RPMI7951 (cell line): Measurements from ENCODE around the gene UBE2E2. TPM values are rescaled to one million over a fixed set of nuclear protein-coding genes. Genes with fewer than 3 reads are reported as not detected.

Source experiments
- DNase-seq: peaks from one replicate; pipeline ENCODE4 v3.0.0-alpha.2; 2012; ENCODE audit warnings: low read depth
- total RNA-seq: library from RNA; depleted of rRNA; stranded (reverse); fragments of >200 nt; shearing (Covaris generic); gene quantifications from 2 replicates; pipeline ENCODE4 v1.2.3, GENCODE V29; 2014

The UBE2E2 gene
- total RNA-seq, 1 experiment from 2014 or later, result 91.9 TPM

- no peak for DNase-seq
Observed at GRCh38 chr3:23193831-23194230, 9.3 kb upstream of the UBE2E2 start.

DNA sequence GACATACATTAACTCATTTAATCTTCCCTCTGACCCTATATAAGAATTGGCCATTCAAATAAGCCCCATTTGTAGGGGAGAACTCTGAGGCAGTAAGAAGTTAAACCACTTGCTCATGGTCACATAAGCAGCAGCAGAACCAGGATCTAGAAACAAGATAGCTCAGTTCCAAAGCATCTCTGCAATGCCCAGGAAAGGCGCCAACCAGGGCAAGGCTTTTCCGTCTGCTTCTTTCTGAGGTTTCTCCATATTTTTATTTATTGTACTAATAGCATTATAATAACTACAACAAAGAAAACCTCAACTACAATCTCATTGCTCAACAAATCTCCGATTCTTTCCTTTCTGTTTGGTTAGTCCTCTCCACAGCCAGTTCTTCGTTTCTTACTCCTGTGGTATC is 4.3 kb upstream of the UBE2E2 start:
- DNase-seq, result no peak

GRCh38 chr3:23199649-23200048 is 3.5 kb upstream of the UBE2E2 start:
- no peak for DNase-seq

DNA sequence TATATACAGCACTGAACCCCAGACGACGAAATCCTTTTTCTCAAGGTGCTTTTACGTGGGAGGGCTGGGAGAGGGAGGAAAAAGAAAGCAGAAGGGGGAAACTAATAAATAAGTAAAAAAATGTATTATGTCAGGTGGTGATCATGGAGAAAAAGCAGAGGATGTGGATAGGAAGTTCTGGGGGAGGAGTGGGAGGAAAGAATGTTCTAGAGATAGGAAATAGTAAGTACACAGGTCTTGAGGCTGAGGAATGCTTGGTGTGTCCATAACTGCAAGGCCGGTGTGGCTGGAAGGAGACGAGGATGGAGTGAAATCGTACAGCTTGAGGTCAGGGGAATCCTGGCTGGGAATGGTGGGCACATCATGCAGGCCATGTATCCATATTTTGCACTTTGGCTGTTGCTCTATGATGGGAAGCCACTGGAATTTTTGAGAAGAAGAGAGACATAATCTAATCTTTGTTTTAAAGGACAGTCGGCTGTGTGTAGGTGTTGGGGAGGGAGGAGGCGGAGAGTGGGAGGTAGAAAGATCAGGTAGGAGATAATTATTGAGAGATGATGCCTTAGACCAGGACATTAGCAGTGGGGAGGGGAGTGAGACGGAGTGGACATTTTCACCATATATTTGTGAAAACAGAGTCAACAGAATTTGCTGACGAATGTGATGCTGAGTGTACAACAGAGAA is 1.8 kb upstream of the UBE2E2 start:
- DNase-seq, result no peak

GRCh38 chr3:23202203-23202920 is 765 bp upstream of the UBE2E2 start:
- peak; percentile 40 for DNase-seq

DNA sequence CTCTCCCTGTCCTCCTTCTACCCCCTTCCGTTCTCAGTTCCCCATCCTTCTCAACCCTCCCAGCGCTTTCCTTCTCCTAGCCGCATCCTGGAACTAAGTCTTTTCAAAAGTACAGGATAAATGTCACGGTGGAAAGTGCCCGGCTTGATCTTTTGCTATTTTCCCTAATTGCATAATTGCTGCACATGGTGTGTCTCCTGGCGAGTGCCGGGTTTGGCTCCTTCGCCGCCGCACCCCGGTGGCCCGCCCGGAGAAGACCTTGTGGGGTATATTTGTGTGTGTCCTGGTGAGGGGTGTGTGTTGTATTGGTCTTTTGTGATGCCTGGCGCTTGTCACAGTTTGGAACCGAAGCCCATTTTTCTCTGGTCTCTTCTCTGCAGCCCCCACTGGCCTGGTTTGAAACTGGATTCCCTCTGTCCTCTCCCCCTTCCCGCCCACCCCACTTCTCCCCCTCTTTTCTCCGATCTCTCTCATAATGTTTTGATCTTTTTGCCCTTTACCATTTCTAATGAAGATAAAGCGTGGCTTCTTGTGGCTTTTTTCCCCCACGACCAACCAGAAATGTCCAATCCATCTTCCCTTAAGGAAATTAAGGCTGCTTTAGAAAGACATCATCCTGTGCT is 692 bp downstream of the UBE2E2 start:
- peak; percentile 23 for DNase-seq

- no peak for DNase-seq
Observed at GRCh38 chr3:23206366-23206765, 3.2 kb downstream of the UBE2E2 start.

DNA sequence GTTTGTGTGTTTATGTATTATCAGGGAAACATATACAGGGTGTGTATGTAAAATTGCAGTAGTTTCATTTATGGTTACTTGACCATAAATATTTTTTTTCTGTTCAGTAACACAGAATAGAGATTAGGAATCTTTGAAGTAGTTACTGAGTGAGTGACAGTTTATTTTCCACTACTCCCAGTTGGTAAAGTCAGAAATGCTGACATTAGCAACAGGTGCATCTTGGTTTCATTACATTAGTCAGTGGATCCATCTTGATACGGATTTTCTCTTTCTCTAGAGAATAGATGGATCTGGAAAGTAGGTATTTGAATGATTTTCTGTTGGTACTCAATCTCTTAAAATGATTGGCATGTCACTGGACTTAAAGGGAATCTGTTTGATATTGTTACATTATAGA is 6.0 kb downstream of the UBE2E2 start:
- DNase-seq, result no peak

DNA sequence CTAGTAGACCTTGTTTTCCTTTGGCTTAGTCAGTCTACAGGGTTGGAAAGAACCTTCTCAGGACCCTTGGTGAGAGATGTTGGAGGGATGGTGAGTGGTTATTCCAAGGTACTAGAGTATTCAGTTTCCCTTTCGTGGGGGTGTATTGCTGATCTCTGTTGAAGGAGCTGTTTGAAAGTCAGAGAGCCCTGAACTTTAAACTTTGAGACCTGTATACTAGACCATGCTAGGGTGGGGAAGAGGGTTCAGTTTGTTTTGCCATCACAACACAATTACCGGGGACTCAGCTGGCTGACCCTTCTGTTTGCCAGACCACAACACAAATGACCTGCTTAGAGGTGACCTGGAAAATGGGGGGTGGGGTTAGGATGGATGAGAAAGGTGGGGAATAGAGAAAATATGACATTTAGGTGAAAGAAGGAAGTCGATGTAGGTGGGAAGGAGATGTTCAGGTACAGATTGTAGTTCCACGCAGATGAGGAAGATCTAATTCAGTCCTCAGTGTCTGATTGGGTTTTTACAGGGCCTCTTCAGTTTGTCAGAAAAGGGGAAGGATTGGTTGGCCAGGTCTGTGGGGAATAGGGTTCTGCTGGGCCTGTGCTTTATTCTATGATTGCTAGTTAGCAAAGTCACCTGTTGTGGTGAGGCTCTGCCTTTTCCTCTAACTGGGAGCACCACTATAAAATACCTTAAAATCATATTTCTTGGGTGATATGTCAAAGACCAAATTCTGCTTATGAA is 6.8 kb downstream of the UBE2E2 start:
- DNase-seq, result no peak

DNA sequence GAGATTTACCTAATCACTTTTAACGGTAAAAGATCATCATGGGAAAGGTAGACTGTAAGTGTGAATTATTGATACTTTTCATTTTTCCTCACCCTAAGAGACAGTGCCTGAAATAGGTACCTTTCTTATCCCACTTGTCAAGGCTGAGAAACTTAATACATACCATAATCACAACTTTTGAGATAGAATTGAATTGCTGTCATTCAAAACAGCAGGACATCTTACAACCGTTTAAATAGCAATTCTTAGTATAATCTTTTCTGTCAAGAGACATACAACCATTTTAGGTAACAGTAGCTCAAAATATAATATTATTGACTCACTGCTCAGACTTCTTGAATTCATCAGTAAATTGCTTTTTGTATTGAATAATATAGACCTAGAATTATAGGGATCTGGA is 10.7 kb downstream of the UBE2E2 start:
- DNase-seq, result no peak

DNA sequence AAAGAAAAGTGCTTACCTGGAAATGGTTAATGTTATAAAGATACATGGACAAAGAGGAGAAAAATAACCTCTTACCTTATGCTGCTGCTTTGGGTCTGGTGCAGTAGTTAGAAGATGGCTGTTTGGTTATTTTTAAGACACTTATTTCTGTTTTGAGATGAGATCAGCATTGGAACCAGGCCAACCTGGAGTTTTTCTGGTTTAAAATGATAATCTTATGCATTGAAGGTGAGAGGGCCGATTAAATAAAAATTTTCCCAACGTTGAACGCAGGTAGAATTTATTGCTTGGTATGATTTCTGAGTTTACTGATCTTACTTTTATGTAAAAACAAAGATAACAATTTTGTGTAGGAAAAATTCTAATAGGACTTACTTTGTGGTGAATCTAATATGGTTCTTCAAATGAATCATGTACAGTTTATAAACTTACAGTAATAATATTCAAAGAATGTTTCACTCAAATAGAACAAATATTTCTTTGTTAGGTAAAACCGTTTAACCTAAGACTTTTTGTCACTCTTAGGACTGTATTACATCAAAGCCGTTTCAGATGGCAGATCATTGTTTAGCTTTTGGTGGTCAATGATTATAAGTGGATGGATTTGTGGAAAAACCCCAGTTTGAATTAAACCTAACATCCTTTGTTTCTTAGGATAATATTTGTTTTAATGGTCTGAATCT is 14.9 kb downstream of the UBE2E2 start:
- no peak for DNase-seq

- peak; percentile 17 for DNase-seq
Observed at GRCh38 chr3:23219117-23219516, 16.0 kb downstream of the UBE2E2 start.

- DNase-seq, result no peak
Observed at GRCh38 chr3:23219552-23219951, 16.4 kb downstream of the UBE2E2 start.

GRCh38 chr3:23221136-23221535 is 18.0 kb downstream of the UBE2E2 start:
- DNase-seq, result no peak

DNA sequence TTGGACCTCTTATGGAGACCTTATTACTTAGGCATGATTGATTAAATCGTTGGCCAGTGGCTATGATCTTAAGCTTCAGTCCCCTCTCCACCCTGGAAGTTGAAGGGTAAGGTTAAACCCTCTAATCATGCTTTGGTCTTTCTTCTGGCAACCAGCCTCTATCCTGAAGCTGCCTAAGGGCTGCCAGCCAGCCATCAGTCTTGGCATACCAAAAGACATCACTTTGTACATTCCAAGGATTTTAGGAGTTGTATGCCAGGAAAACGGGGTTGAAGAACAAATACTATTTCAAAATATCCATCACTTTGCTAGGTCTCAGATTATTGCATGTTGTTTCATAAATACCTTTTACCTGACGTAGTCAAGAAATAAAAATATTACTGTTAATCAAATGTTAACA is 28.9 kb downstream of the UBE2E2 start:
- no peak for DNase-seq

DNA sequence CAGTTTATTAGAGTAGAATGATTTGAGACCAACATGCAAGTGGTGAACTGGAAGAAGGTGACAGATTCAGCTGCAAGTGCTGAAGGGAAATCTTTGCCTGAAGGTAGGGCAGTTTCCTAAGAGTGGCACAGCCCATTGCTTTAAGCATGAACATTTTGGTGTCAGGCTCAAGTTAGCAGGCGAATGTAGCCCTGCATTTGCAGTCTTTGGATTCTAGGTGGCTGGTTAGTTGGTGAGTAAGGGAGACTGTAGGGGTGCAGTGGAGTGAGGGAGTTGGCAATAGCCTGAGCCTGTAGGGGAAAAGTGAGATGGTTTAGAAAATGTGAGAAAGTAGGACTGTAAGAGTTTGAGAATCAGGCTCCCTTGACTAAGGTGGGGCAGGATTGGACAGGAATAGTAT is 29.7 kb downstream of the UBE2E2 start:
- DNase-seq, result no peak

GRCh38 chr3:23235264-23235663 is 32.1 kb downstream of the UBE2E2 start:
- DNase-seq, result no peak

DNA sequence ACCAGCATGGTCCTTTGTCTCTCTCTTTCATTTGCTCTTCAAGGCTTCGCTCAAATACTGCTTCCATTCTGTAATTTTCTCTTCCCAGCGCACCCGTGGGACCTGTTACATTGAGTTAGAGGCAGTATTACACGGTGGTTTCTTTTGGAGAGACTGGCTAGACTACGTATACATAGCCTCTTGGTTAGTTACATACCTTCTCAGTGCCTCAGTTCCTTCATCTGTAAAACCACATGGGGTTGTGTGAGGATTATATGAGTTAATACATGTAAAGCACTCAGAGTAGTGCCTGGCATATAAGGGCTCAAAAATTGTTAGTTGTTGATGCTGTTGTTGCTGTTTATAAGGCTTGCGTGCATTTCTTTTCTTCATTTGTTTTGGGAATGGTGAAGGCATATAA is 33.8 kb downstream of the UBE2E2 start:
- DNase-seq, result no peak

GRCh38 chr3:23238156-23238555 is 35.0 kb downstream of the UBE2E2 start:
- DNase-seq, result no peak

DNA sequence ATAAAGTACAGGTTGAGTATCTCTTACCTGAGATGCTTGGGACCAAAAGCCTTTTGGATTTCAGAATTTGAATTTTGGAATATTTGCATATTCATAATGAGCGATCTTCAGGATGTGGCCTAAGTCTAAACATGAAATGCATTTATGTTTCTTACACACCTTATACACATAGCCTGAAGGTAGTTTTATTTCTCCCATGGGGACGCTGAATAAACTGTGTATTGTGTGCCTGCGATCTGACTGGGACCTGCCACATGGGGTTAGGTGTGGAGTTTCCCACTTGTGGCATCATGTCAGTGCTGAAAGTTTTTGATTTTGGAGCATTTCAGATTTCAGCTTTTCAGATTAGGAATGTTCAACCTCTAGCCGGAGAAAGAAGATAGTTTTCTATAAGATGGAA is 35.5 kb downstream of the UBE2E2 start:
- DNase-seq, result no peak

DNA sequence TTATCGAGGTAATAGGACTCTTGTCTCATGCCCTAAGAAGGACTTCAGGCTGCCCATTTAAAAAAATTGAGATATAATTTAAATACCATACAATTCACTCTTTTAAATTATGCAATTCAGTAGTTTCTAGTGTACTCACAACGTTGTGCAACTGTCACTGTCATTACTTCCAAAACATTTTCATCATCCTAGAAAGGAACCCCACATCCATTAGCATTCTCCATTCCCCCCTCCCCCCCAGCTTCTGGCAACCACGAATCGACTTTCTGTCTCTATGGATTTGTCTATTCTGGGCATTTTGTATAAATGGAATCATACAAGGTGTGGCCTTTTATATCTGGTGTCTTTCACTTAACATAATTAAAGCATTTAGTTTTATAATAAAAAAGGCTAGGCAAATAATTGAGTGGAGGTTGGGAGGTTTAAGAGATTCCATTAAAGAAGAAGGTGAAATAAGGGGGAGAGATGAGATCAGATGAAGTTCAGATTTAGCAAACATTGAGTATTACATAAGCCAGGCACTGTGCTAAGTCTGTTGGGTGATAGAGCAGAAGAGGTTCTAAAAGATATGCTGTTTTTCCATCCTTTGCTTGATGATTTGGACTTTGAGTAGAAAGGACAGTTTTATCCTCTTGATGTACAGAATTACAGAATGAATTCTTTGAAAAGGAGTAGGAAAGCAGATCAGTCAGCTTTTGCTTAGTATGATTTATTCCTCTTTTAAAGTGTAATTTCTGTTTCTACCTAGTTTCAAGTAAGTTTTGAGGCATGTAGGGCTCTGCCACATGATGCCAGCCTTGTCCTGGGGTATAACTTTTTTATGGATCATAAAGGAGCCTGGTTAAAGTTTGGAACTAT is 36.3 kb downstream of the UBE2E2 start:
- no peak for DNase-seq
